ENCODE results near the gene WRNIP1. TPM values are rescaled to one million over a fixed set of nuclear protein-coding genes. Genes with fewer than 3 reads are reported as not detected.

The WRNIP1 gene
- total and polyA plus RNA-seq, 2 of the 8 experiments (the other 6 are each of a cell fraction or from before 2014, with no cell fraction given) = 38.2 to 39.2 TPM

- no peaks in the 10 kb centered on the region for H3K9me3 ChIP-seq (ENCODE audit: insufficient read depth in 2 of 2, low read depth in 1 of 2, low read length in 1 of 2)
- DNase-seq (ENCODE audit: low read depth in 1 of 2, low spot score in 2 of 2) (no peak), FAIRE-seq (no peak)
- ChIA-PET CTCF (ENCODE audit: partially characterized antibody) (no interaction called here), POLR2A (ENCODE audit: partially characterized antibody) (interaction anchor here (0.7 kb wide), 1 partner anchor 18 kb away, joined by 3 read pairs; no protein-coding TSS in a partner anchor)
- H3K4me1 ChIP-seq (replicated peaks in 1 of 4; ENCODE audit: control insufficient read depth in 3 of 4, insufficient read depth in 4 of 4, low read length in 3 of 4) = peaks cover 0 to 2% (median under 1%) of the 10 kb centered on the region in 4 experiments; a peak in 2 of 7 replicates
- H3K79me2 ChIP-seq (ENCODE audit: control insufficient read depth in 1 of 2, insufficient read depth in 2 of 2, low read length in 2 of 2) = no peaks in the 10 kb centered on the region
- H2AFZ ChIP-seq (ENCODE audit: low read length) = no peak overlapping the region
- no peak overlapping the region for H3K27ac ChIP-seq (ENCODE audit: low read depth, low read length)
- no peak overlapping the region for H2BK5ac ChIP-seq (ENCODE audit: low read depth, low read length)
- TF ChIP-seq CEBPB (IDR thresholded peaks at IDR 0.05; ENCODE audit: low read depth, low read length) (no peak), ASH2L (IDR thresholded peaks at IDR 0.05; ENCODE audit: low read length) (no peak), PHF8 (conservative IDR thresholded peaks at IDR 0.05; ENCODE audit: low read depth, low read length) (no peak), TEAD4 (IDR thresholded peaks at IDR 0.05; ENCODE audit: low read depth, low read length) (no peak), CTCF (IDR thresholded peaks at IDR 0.05; ENCODE audit: control extremely low read depth in 1 of 3, insufficient read depth in 1 of 3, low read depth in 1 of 3, low read length in 3 of 3) (no peak), HDAC2 (IDR thresholded peaks at IDR 0.05; ENCODE audit: borderline replicate concordance in 1 of 2, low read depth in 2 of 2, low read length in 2 of 2) (no peak), MAFK (IDR thresholded peaks at IDR 0.05; ENCODE audit: low read depth, low read length) (no peak)
- no peaks in the 10 kb centered on the region; the same call in 1 of the 2 replicates for H3K23me2 ChIP-seq (ENCODE audit: low read depth, low read length)
- no peak overlapping the region for H3K4me2 ChIP-seq (ENCODE audit: insufficient read depth in 1 of 2, low read depth in 2 of 2, low read length in 2 of 2)
- H3K79me1 ChIP-seq (ENCODE audit: low read depth, low read length) = no peaks in the 10 kb centered on the region
- H4K8ac ChIP-seq (ENCODE audit: extremely low read depth, insufficient read depth, low read length) = no peak overlapping the region
- no peak overlapping the region for H3K23ac ChIP-seq (ENCODE audit: insufficient read length)
- no peak overlapping the region for H3K4me3 ChIP-seq (ENCODE audit: extremely low read depth in 1 of 4, insufficient read depth in 2 of 4, low read depth in 3 of 4, low read length in 4 of 4)
- no peaks in the 10 kb centered on the region for H4K20me1 ChIP-seq (replicated peaks in 1 of 2; ENCODE audit: control insufficient read depth in 1 of 2, insufficient read depth in 2 of 2, low read length in 2 of 2)
- H3K27me3 ChIP-seq (replicated peaks in 1 of 4; ENCODE audit: control insufficient read depth in 3 of 4, extremely low read depth in 1 of 4, insufficient read depth in 3 of 4, low read length in 3 of 4) = no peaks in the 10 kb centered on the region
- no peak overlapping the region for H2BK15ac ChIP-seq (ENCODE audit: low read length)
- H2BK20ac ChIP-seq (ENCODE audit: low read length) = no peak overlapping the region
- H3K14ac ChIP-seq (ENCODE audit: insufficient read length) = no peak overlapping the region
- no peak overlapping the region for H3K56ac ChIP-seq (replicated peaks; ENCODE audit: insufficient read length, low read depth, low read length)
- no peak overlapping the region for H4K5ac ChIP-seq (ENCODE audit: insufficient read length, low read depth, low read length)
- H3K18ac ChIP-seq (ENCODE audit: extremely low read depth, low read length) = no peak overlapping the region
- 90% methylated on average over 9 of the region's 9 CpGs; no CpG with 5 or more reads in 1 of the 2 experiments for WGBS, 2 experiments (ENCODE audit: extremely low coverage in 1 of 2, insufficient coverage in 1 of 2, insufficient read length in 1 of 2, insufficient replicate concordance in 2 of 2, low coverage in 1 of 2, low lambda C conversion rate in 2 of 2, missing lambda C conversion rate in 1 of 2)
- no peak overlapping the region for H2BK120ac ChIP-seq (replicated peaks; ENCODE audit: low read depth, low read length)
- no peak overlapping the region for H2BK12ac ChIP-seq (ENCODE audit: low read depth, low read length)
- H3K9ac ChIP-seq (replicated peaks in 1 of 4; ENCODE audit: extremely low read depth in 1 of 4, low read depth in 3 of 4, low read length in 3 of 4) = no peak overlapping the region
- no peak overlapping the region for H2AK5ac ChIP-seq (ENCODE audit: low read depth, low read length)
- no peak overlapping the region for H3K4ac ChIP-seq (replicated peaks; ENCODE audit: insufficient read length, low read depth, low read length)
- no peaks in the 10 kb centered on the region for H3K36me3 ChIP-seq (ENCODE audit: control insufficient read depth in 2 of 4, insufficient read depth in 4 of 4, low read length in 3 of 4)
- no peak overlapping the region for H4K91ac ChIP-seq (replicated peaks; ENCODE audit: insufficient read length, low read length)
These were observed 42.3 kb downstream of the WRNIP1 start for GRCh38 chr6:2807342-2808090.

Data from H1 (cell line).